ENCODE measurements around the gene SPPL3. TPM values are rescaled to one million over a fixed set of nuclear protein-coding genes. Genes with fewer than 3 reads are reported as not detected.

Gene SPPL3
- total RNA-seq, 1 donor from 2014 or later, result 22.3 TPM

- no peak for DNase-seq (ENCODE audit: low read depth)
- no peak overlapping the region for H3K4me3 ChIP-seq (ENCODE audit: low read depth, low read length)
- TF ChIP-seq CTCF (IDR thresholded peaks at IDR 0.05; ENCODE audit: insufficient read depth, low read length, poor library complexity, severe bottlenecking), result no peak
Measured at GRCh38 chr12:120853188-120853587, 51.0 kb downstream of the SPPL3 start.

GRCh38 chr12:120851944-120852343 is 52.2 kb downstream of the SPPL3 start:
- no peak for DNase-seq (ENCODE audit: low read depth)
- no peak for TF ChIP-seq CTCF (IDR thresholded peaks at IDR 0.05; ENCODE audit: insufficient read depth, low read length, poor library complexity, severe bottlenecking)
- Histone ChIP-seq H3K27me3 (ENCODE audit: control insufficient read depth, insufficient read depth, low read length) (no peaks in the 10 kb centered on the region), H3K4me3 (ENCODE audit: low read depth, low read length) (no peak overlapping the region), H3K36me3 (ENCODE audit: control insufficient read depth, insufficient read depth, low read length) (no peaks in the 10 kb centered on the region)

More at GRCh38 chr12:120853188-120853587, 51.0 kb downstream of the SPPL3 start:
- no peaks in the 10 kb centered on the region for H3K36me3 ChIP-seq (ENCODE audit: control insufficient read depth, insufficient read depth, low read length)
- H3K27me3 ChIP-seq (ENCODE audit: control insufficient read depth, insufficient read depth, low read length), result no peaks in the 10 kb centered on the region

- Histone ChIP-seq H3K4me3 (ENCODE audit: low read depth, low read length) (no peak overlapping the region), H3K36me3 (ENCODE audit: control insufficient read depth, insufficient read depth, low read length) (no peaks in the 10 kb centered on the region), H3K27me3 (ENCODE audit: control insufficient read depth, insufficient read depth, low read length) (no peaks in the 10 kb centered on the region)
- no peak for TF ChIP-seq CTCF (IDR thresholded peaks at IDR 0.05; ENCODE audit: insufficient read depth, low read length, poor library complexity, severe bottlenecking)
- no peak for DNase-seq (ENCODE audit: low read depth)
Measured at GRCh38 chr12:120851444-120851843, 52.7 kb downstream of the SPPL3 start.

DNA sequence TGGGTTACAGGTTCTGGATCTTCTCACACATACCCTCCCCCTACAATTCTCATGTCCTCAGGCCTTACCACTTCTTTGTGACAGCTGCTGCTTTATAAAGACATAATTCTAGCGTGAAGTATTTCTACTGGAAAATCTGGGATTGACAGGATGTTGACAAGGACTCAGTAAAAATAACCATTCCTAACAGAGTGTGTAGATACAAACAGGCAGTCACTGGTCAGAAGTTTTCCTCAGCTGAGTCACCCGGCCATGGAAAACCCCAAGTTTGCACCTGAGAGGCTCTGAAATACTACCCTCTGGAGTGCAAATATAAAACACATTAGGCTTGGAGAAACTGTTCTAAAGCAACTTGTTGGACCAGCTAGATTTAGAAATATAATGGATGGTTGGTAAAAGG is 54.4 kb downstream of the SPPL3 start:
- no peak for TF ChIP-seq CTCF (IDR thresholded peaks at IDR 0.05; ENCODE audit: insufficient read depth, low read length, poor library complexity, severe bottlenecking)
- H3K4me3 ChIP-seq (ENCODE audit: low read depth, low read length), result no peak overlapping the region
- H3K27me3 ChIP-seq (ENCODE audit: control insufficient read depth, insufficient read depth, low read length), result no peaks in the 10 kb centered on the region
- H3K36me3 ChIP-seq (ENCODE audit: control insufficient read depth, insufficient read depth, low read length), result no peaks in the 10 kb centered on the region
- DNase-seq (ENCODE audit: low read depth), result peak; percentile 77

DNA sequence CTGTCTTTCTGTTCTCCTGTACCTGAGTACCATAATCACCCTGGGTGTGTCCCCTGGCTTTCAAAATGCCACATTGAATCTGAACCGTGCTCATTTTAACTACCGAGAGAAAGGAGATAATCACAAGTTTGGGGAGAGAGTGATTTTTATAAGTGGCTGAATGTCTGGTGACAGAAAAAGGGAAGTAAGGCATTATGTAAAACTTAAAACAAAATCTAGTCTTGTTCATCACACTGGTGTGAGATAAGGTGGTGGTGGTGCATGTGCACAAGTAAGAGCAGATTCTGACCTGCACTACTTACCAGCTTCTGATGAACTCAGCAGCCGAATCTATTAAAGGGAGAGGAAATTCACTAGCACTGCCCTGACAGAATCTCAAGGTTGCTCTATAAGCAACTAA is 56.3 kb downstream of the SPPL3 start:
- H3K36me3 ChIP-seq (ENCODE audit: control insufficient read depth, insufficient read depth, low read length), result no peaks in the 10 kb centered on the region
- H3K27me3 ChIP-seq (ENCODE audit: control insufficient read depth, insufficient read depth, low read length), result no peaks in the 10 kb centered on the region
- TF ChIP-seq CTCF (IDR thresholded peaks at IDR 0.05; ENCODE audit: insufficient read depth, low read length, poor library complexity, severe bottlenecking), result no peak
- H3K4me3 ChIP-seq (ENCODE audit: low read depth, low read length), result no peak overlapping the region
- DNase-seq (ENCODE audit: low read depth), result no peak

DNA sequence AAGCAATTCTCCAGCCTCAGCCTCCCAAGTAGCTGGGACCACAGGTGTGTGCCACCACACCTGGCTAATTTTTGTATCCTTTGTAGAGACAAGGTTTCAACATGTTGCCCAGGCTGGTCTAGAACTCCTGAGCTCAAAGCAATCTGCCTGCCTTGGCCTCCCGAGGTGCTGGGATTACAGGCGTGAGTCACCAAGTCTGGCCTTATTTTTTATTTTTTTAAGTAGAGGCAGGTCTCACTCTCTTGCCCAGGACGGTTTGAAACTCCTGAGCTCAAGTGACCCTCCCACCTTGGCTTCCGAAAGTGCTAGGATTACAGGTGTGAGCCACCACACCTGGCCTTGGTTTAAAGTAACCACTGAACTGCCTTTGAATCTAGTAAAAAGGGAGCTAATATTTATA is 56.8 kb downstream of the SPPL3 start:
- H3K4me3 ChIP-seq (ENCODE audit: low read depth, low read length), result no peak overlapping the region
- no peak for DNase-seq (ENCODE audit: low read depth)
- TF ChIP-seq CTCF (IDR thresholded peaks at IDR 0.05; ENCODE audit: insufficient read depth, low read length, poor library complexity, severe bottlenecking), result no peak
- H3K36me3 ChIP-seq (ENCODE audit: control insufficient read depth, insufficient read depth, low read length), result no peaks in the 10 kb centered on the region
- no peaks in the 10 kb centered on the region for H3K27me3 ChIP-seq (ENCODE audit: control insufficient read depth, insufficient read depth, low read length)

All from kidney epithelial cell (primary cell).